Left forelimb (tissue), 1 donor: ENCODE data around the gene CACNA2D2.

Source experiments
- DNase-seq: peaks from one replicate; pipeline ENCODE4 v3.0.0-alpha.2; 2018; ENCODE audit warnings: low spot score

The CACNA2D2 gene

GRCh38 chr3:50395070-50395860 lies 108.2 kb downstream of the CACNA2D2 start:
- no peak for DNase-seq

- DNase-seq = no peak
Observed at GRCh38 chr3:50393061-50393460, 110.4 kb downstream of the CACNA2D2 start.

- no peak for DNase-seq
Observed at GRCh38 chr3:50392101-50392715, 111.2 kb downstream of the CACNA2D2 start.

- DNase-seq = peak; percentile 79
Observed at GRCh38 chr3:50390508-50391224, 112.8 kb downstream of the CACNA2D2 start.

- DNase-seq = no peak
Observed at GRCh38 chr3:50389414-50389767, 114.0 kb downstream of the CACNA2D2 start.

- DNase-seq = no peak
Observed at GRCh38 chr3:50388720-50389413, 114.6 kb downstream of the CACNA2D2 start.

- no peak for DNase-seq
Observed at GRCh38 chr3:50388016-50388719, 115.3 kb downstream of the CACNA2D2 start.

- no peak for DNase-seq
Observed at GRCh38 chr3:50385754-50386153, 117.7 kb downstream of the CACNA2D2 start.

GRCh38 chr3:50383750-50384149 lies 119.7 kb downstream of the CACNA2D2 start:
- no peak for DNase-seq

GRCh38 chr3:50382722-50383121 lies 120.7 kb downstream of the CACNA2D2 start:
- DNase-seq = no peak

GRCh38 chr3:50381383-50381782 lies 122.1 kb downstream of the CACNA2D2 start:
- no peak for DNase-seq

GRCh38 chr3:50380405-50381085 lies 122.9 kb downstream of the CACNA2D2 start:
- DNase-seq = no peak

- no peak for DNase-seq
Observed at GRCh38 chr3:50378757-50379156, 124.7 kb downstream of the CACNA2D2 start.

- DNase-seq = no peak
Observed at GRCh38 chr3:50378024-50378423, 125.4 kb downstream of the CACNA2D2 start.

- no peak for DNase-seq
Observed at GRCh38 chr3:50375258-50375931, 128.0 kb downstream of the CACNA2D2 start.

GRCh38 chr3:50374363-50375257 lies 128.8 kb downstream of the CACNA2D2 start:
- DNase-seq = no peak

- DNase-seq = no peak
Observed at GRCh38 chr3:50373146-50374051, 130.0 kb downstream of the CACNA2D2 start.

GRCh38 chr3:50372349-50372748 lies 131.1 kb downstream of the CACNA2D2 start:
- DNase-seq = no peak
